ENCODE data around the gene GPATCH8. TPM values are rescaled to one million over a fixed set of nuclear protein-coding genes. Genes with fewer than 3 reads are reported as not detected.
A peak's percentile ranks its signal among the peaks of the same experiment; 100 is the strongest.

GPATCH8 gene
- total RNA-seq, 5 donors from 2014 or later (not counting 1 experiment from before 2014, with no cell fraction given): 68.1 to 86.0 (median 69.0) TPM

- Histone ChIP-seq H3K27me3 (replicated peaks in 1 of 2; ENCODE audit: control insufficient read depth in 2 of 2, extremely low read depth in 1 of 2, insufficient read depth in 2 of 2, low read length in 1 of 2) (peaks cover 7 to 51% of the 10 kb centered on the region in 2 experiments), H3K4me3 (ENCODE audit: control insufficient read depth in 1 of 2, extremely low read depth in 1 of 2, low read length in 1 of 2) (no peak overlapping the region), H3K4me1 (ENCODE audit: control insufficient read depth in 1 of 2, extremely low read depth in 1 of 2, insufficient read depth in 2 of 2, low read length in 2 of 2) (peaks cover 2 to 17% of the 10 kb centered on the region in 2 experiments), H3K9me3 (no peaks in the 10 kb centered on the region), H3K36me3 (ENCODE audit: control insufficient read depth in 2 of 2, extremely low read depth in 1 of 2, insufficient read depth in 1 of 2, low read length in 1 of 2) (no peaks in the 10 kb centered on the region), H3K27ac (ENCODE audit: low read length) (no peak overlapping the region)
- ChIA-PET CTCF (interaction anchor here in 1 of 2 donors (0.6 kb wide), 1 partner anchor 115 kb away, joined by 3 read pairs; no protein-coding TSS in a partner anchor), POLR2A (no interaction called here)
- no peak for ATAC-seq (replicated peaks in 1 of 4)
- no peaks in the 10 kb centered on the region for H3K9me3 Mint-ChIP-seq
- peaks cover 11 to 15% (median 15%) of the 10 kb centered on the region in 3 donors for H3K4me1 Mint-ChIP-seq
- H3K4me3 Mint-ChIP-seq: no peak overlapping the region
- 91% methylated on average over 6 of the region's 6 CpGs for WGBS (ENCODE audit: insufficient coverage)
- H3K27me3 Mint-ChIP-seq: peaks cover 0 to 6% of the 10 kb centered on the region in 2 donors
- no peak for DNase-seq
- H3K27ac Mint-ChIP-seq: no peak overlapping the region
- no peaks in the 10 kb centered on the region for H3K36me3 Mint-ChIP-seq
Observed at GRCh38 chr17:44382917-44383316, 120.3 kb downstream of the GPATCH8 start.

GRCh38 chr17:44381810-44382305 is 121.3 kb downstream of the GPATCH8 start:
- Histone ChIP-seq H3K4me1 (ENCODE audit: control insufficient read depth in 1 of 2, extremely low read depth in 1 of 2, insufficient read depth in 2 of 2, low read length in 2 of 2) (peaks cover 2 to 17% of the 10 kb centered on the region in 2 experiments), H3K36me3 (ENCODE audit: control insufficient read depth in 2 of 2, extremely low read depth in 1 of 2, insufficient read depth in 1 of 2, low read length in 1 of 2) (no peaks in the 10 kb centered on the region), H3K27me3 (replicated peaks in 1 of 2; ENCODE audit: control insufficient read depth in 2 of 2, extremely low read depth in 1 of 2, insufficient read depth in 2 of 2, low read length in 1 of 2) (peaks cover 7 to 53% of the 10 kb centered on the region in 2 experiments), H3K4me3 (ENCODE audit: control insufficient read depth in 1 of 2, extremely low read depth in 1 of 2, low read length in 1 of 2) (no peak overlapping the region), H3K9me3 (no peaks in the 10 kb centered on the region), H3K27ac (ENCODE audit: low read length) (no peak overlapping the region)
- ChIA-PET CTCF (interaction anchor here in 1 of 2 donors (0.7 kb wide), 1 partner anchor 66 kb away, joined by 3 read pairs; no protein-coding TSS in a partner anchor), POLR2A (no interaction called here)
- ATAC-seq (replicated peaks in 1 of 4) (no peak), DNase-seq (no peak)
- H3K4me3 Mint-ChIP-seq: no peak overlapping the region
- peaks cover 0 to 4% of the 10 kb centered on the region in 2 donors for H3K27me3 Mint-ChIP-seq
- no peaks in the 10 kb centered on the region for H3K36me3 Mint-ChIP-seq
- 100% methylated on average over 1 of the region's 4 CpGs for WGBS (ENCODE audit: insufficient coverage)
- peaks cover 11 to 15% (median 13%) of the 10 kb centered on the region in 3 donors for H3K4me1 Mint-ChIP-seq
- H3K27ac Mint-ChIP-seq: no peak overlapping the region
- H3K9me3 Mint-ChIP-seq: no peaks in the 10 kb centered on the region

- H3K27me3 ChIP-seq (replicated peaks in 1 of 2; ENCODE audit: control insufficient read depth in 2 of 2, extremely low read depth in 1 of 2, insufficient read depth in 2 of 2, low read length in 1 of 2): peaks cover 2 to 53% of the 10 kb centered on the region in 2 experiments
- DNase-seq: no peak
- Mint-ChIP-seq H3K36me3 (no peaks in the 10 kb centered on the region), H3K27me3 (peaks cover 0 to 6% of the 10 kb centered on the region in 2 donors), H3K4me1 (peaks cover 4 to 7% (median 6%) of the 10 kb centered on the region in 3 donors), H3K9me3 (no peaks in the 10 kb centered on the region), H3K4me3 (no peak overlapping the region), H3K27ac (peak overlapping the region in 1 of 2 donors; percentile 52)
- CTCF ChIA-PET: no interaction called here
- peaks cover 2 to 11% of the 10 kb centered on the region in 2 experiments for H3K4me1 ChIP-seq (ENCODE audit: control insufficient read depth in 1 of 2, extremely low read depth in 1 of 2, insufficient read depth in 2 of 2, low read length in 2 of 2)
- 55% methylated on average over 7 of the region's 9 CpGs for WGBS (ENCODE audit: insufficient coverage)
- H3K4me3 ChIP-seq (ENCODE audit: control insufficient read depth in 1 of 2, extremely low read depth in 1 of 2, low read length in 1 of 2): no peak overlapping the region
- no peak for ATAC-seq (replicated peaks in 1 of 4)
- POLR2A ChIA-PET: interaction anchor here in 1 of 2 donors (0.7 kb wide), 1 partner anchor 1306 kb away, joined by 5 read pairs; no protein-coding TSS in a partner anchor
- no peaks in the 10 kb centered on the region for H3K9me3 ChIP-seq
- no peaks in the 10 kb centered on the region for H3K36me3 ChIP-seq (ENCODE audit: control insufficient read depth in 2 of 2, extremely low read depth in 1 of 2, insufficient read depth in 1 of 2, low read length in 1 of 2)
- no peak overlapping the region for H3K27ac ChIP-seq (ENCODE audit: low read length)
Observed at GRCh38 chr17:44380767-44381166, 122.4 kb downstream of the GPATCH8 start.

- ChIA-PET POLR2A (no interaction called here), CTCF (interaction anchor here in 1 of 2 donors (0.5 to 0.8 kb wide), 2 partner anchors 22 to 40 kb away, joined by 3 read pairs; no protein-coding TSS in a partner anchor)
- WGBS (ENCODE audit: insufficient coverage): 93% methylated on average over 8 of the region's 10 CpGs
- H3K9me3 Mint-ChIP-seq: no peaks in the 10 kb centered on the region
- ATAC-seq (replicated peaks in 1 of 4) (no peak), DNase-seq (no peak)
- H3K4me3 ChIP-seq (ENCODE audit: control insufficient read depth in 1 of 2, extremely low read depth in 1 of 2, low read length in 1 of 2): no peak overlapping the region
- H3K36me3 ChIP-seq (ENCODE audit: control insufficient read depth in 2 of 2, extremely low read depth in 1 of 2, insufficient read depth in 1 of 2, low read length in 1 of 2): no peaks in the 10 kb centered on the region
- H3K4me1 ChIP-seq (ENCODE audit: control insufficient read depth in 1 of 2, extremely low read depth in 1 of 2, insufficient read depth in 2 of 2, low read length in 2 of 2): peaks cover under 1 to 9% of the 10 kb centered on the region in 2 experiments
- peaks cover 2 to 7% (median 5%) of the 10 kb centered on the region in 3 donors for H3K4me1 Mint-ChIP-seq
- no peaks in the 10 kb centered on the region for H3K9me3 ChIP-seq
- no peak overlapping the region for H3K4me3 Mint-ChIP-seq
- H3K27ac Mint-ChIP-seq: no peak overlapping the region
- no peak overlapping the region for H3K27ac ChIP-seq (ENCODE audit: low read length)
- peaks cover 0 to 5% of the 10 kb centered on the region in 2 donors for H3K27me3 Mint-ChIP-seq
- H3K27me3 ChIP-seq (replicated peaks in 1 of 2; ENCODE audit: control insufficient read depth in 2 of 2, extremely low read depth in 1 of 2, insufficient read depth in 2 of 2, low read length in 1 of 2): peaks cover 2 to 54% of the 10 kb centered on the region in 2 experiments
- no peaks in the 10 kb centered on the region for H3K36me3 Mint-ChIP-seq
Observed at GRCh38 chr17:44379887-44380286, 123.3 kb downstream of the GPATCH8 start.

- H3K36me3 Mint-ChIP-seq: no peaks in the 10 kb centered on the region
- 84% methylated on average over 13 of the region's 14 CpGs for WGBS (ENCODE audit: insufficient coverage)
- ChIA-PET CTCF (interaction anchor here in 1 of 2 donors (0.6 kb wide), 1 partner anchor 292 kb away, joined by 3 read pairs; no protein-coding TSS in a partner anchor), POLR2A (no interaction called here)
- Histone ChIP-seq H3K4me3 (ENCODE audit: control insufficient read depth in 1 of 2, extremely low read depth in 1 of 2, low read length in 1 of 2) (no peak overlapping the region), H3K36me3 (ENCODE audit: control insufficient read depth in 2 of 2, extremely low read depth in 1 of 2, insufficient read depth in 1 of 2, low read length in 1 of 2) (no peaks in the 10 kb centered on the region), H3K4me1 (ENCODE audit: control insufficient read depth in 1 of 2, extremely low read depth in 1 of 2, insufficient read depth in 2 of 2, low read length in 2 of 2) (peaks cover 0 to 10% of the 10 kb centered on the region in 2 experiments), H3K27ac (ENCODE audit: low read length) (no peak overlapping the region), H3K9me3 (no peaks in the 10 kb centered on the region), H3K27me3 (replicated peaks in 1 of 2; ENCODE audit: control insufficient read depth in 2 of 2, extremely low read depth in 1 of 2, insufficient read depth in 2 of 2, low read length in 1 of 2) (peaks cover under 1 to 47% of the 10 kb centered on the region in 2 experiments)
- no peaks in the 10 kb centered on the region for H3K4me1 Mint-ChIP-seq
- no peaks in the 10 kb centered on the region for H3K9me3 Mint-ChIP-seq
- no peak overlapping the region for H3K27ac Mint-ChIP-seq
- ATAC-seq (replicated peaks in 1 of 4): no peak
- peaks cover 0 to 11% of the 10 kb centered on the region in 2 donors for H3K27me3 Mint-ChIP-seq
- no peak for DNase-seq
- H3K4me3 Mint-ChIP-seq: no peak overlapping the region
Observed at GRCh38 chr17:44378171-44378705, 125.0 kb downstream of the GPATCH8 start.

GRCh38 chr17:44376779-44377178 is 126.4 kb downstream of the GPATCH8 start:
- ChIA-PET CTCF (no interaction called here), POLR2A (no interaction called here)
- DNase-seq (no peak), ATAC-seq (replicated peaks in 1 of 4) (no peak)
- H3K4me1 Mint-ChIP-seq: no peaks in the 10 kb centered on the region
- no peaks in the 10 kb centered on the region for H3K9me3 Mint-ChIP-seq
- H3K36me3 ChIP-seq (ENCODE audit: control insufficient read depth in 2 of 2, extremely low read depth in 1 of 2, insufficient read depth in 1 of 2, low read length in 1 of 2): no peaks in the 10 kb centered on the region
- no peak overlapping the region for H3K4me3 ChIP-seq (ENCODE audit: control insufficient read depth in 1 of 2, extremely low read depth in 1 of 2, low read length in 1 of 2)
- peaks cover 3 to 19% of the 10 kb centered on the region in 2 donors for H3K27me3 Mint-ChIP-seq
- 79% methylated on average over 9 of the region's 12 CpGs for WGBS (ENCODE audit: insufficient coverage)
- H3K4me1 ChIP-seq (ENCODE audit: control insufficient read depth in 1 of 2, extremely low read depth in 1 of 2, insufficient read depth in 2 of 2, low read length in 2 of 2): peaks cover 0 to 10% of the 10 kb centered on the region in 2 experiments
- no peak overlapping the region for H3K27ac Mint-ChIP-seq
- H3K27ac ChIP-seq (ENCODE audit: low read length): no peak overlapping the region
- H3K27me3 ChIP-seq (replicated peaks in 1 of 2; ENCODE audit: control insufficient read depth in 2 of 2, extremely low read depth in 1 of 2, insufficient read depth in 2 of 2, low read length in 1 of 2): peaks cover 0 to 46% of the 10 kb centered on the region in 2 experiments
- H3K4me3 Mint-ChIP-seq: no peak overlapping the region
- no peaks in the 10 kb centered on the region for H3K36me3 Mint-ChIP-seq
- H3K9me3 ChIP-seq: no peaks in the 10 kb centered on the region
